Lower leg skin (tissue), 3 donors: ENCODE measurements around the gene PAPLN.

ENCODE experiments used
- POLR2A ChIP-seq, 2 donors: fragments of 450-650 bp; IDR thresholded peaks; one replicate each; pipeline ENCODE4 v1.6.1; 2016 to 2017; ENCODE audit warnings: antibody characterized with exemption in 2 of 2, mild to moderate bottlenecking in 1 of 2, moderate library complexity in 1 of 2
- TF ChIP-seq, protein P1 (sequence below), 3 donors: fragments of 450-650 bp; IDR thresholded peaks; one replicate each; pipeline ENCODE4 v1.5.1; 2016; ENCODE audit warnings: antibody characterized with exemption in 3 of 3, mild to moderate bottlenecking in 3 of 3, moderate library complexity in 2 of 3

DNA sequence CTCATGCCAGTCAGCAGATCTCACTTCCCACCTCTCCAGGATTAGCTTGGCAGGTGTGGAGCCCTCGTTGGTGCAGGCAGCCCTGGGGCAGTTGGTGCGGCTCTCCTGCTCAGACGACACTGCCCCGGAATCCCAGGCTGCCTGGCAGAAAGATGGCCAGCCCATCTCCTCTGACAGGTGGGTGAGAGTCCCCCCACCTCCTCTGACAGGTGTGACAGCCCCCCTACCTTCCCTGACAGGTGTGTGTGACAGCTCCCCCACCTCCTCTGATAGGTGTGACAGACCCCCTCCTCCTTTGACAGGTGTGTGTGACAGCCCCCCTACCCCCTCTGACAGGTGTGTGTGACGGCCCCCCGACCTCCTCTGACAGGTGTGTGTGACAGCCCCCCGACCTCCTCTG is 26.3 kb downstream of the PAPLN start:
- TF ChIP-seq, protein P1, sequence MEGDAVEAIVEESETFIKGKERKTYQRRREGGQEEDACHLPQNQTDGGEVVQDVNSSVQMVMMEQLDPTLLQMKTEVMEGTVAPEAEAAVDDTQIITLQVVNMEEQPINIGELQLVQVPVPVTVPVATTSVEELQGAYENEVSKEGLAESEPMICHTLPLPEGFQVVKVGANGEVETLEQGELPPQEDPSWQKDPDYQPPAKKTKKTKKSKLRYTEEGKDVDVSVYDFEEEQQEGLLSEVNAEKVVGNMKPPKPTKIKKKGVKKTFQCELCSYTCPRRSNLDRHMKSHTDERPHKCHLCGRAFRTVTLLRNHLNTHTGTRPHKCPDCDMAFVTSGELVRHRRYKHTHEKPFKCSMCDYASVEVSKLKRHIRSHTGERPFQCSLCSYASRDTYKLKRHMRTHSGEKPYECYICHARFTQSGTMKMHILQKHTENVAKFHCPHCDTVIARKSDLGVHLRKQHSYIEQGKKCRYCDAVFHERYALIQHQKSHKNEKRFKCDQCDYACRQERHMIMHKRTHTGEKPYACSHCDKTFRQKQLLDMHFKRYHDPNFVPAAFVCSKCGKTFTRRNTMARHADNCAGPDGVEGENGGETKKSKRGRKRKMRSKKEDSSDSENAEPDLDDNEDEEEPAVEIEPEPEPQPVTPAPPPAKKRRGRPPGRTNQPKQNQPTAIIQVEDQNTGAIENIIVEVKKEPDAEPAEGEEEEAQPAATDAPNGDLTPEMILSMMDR (IDR thresholded peaks at IDR 0.05), result no peak
- TF ChIP-seq POLR2A (IDR thresholded peaks at IDR 0.05), result no peak
